Tibial artery (tissue), 4 donors: ENCODE data around the gene SLC9B2.

ENCODE experiments used
- DNase-seq, 2 donors: peaks; one replicate each; pipeline ENCODE4 v3.0.0-alpha.2; 2019
- H3K27ac ChIP-seq, 2 donors: fragments of 200-600 bp; sonication (generic) in 1 of 2; 1 replicate in 1 of 2; 2 replicates in 1 of 2; pipeline ENCODE4 v1.5.1; 2018 to 2019; ENCODE audit warnings: mild to moderate bottlenecking in 1 of 2
- H3K27me3 ChIP-seq, 2 donors: fragments of 200-600 bp; sonication (generic) in 1 of 2; one replicate each; pipeline versions ENCODE4 v1.5.1 to v1.6.0; 2016 to 2019
- H3K36me3 ChIP-seq, 3 donors: fragments of 200-600 bp; sonication (generic) in 2 of 3; one replicate each; pipeline ENCODE4 v1.5.1; 2016 to 2019; ENCODE audit warnings: mild to moderate bottlenecking in 2 of 3
- H3K4me1 ChIP-seq, 4 donors: fragments of 200-600 bp; sonication (generic) in 2 of 4; 1 replicate in 3 of 4; 2 replicates in 1 of 4; pipeline ENCODE4 v1.5.1; 2016 to 2019
- H3K4me3 ChIP-seq, 2 donors: fragments of 200-600 bp; sonication (generic) in 1 of 2; 1 replicate in 1 of 2; 2 replicates in 1 of 2; pipeline ENCODE4 v1.5.1; 2018 to 2019; ENCODE audit warnings: mild to moderate bottlenecking in 2 of 2
- H3K9me3 ChIP-seq, 3 donors: fragments of 200-600 bp; sonication (generic) in 1 of 3; one replicate each; pipeline ENCODE4 v1.5.1; 2016 to 2019
- CTCF ChIP-seq, 2 experiments: fragments of 200-600 bp in 1 of 2; fragments of 450-650 bp in 1 of 2; IDR thresholded peaks; one replicate each; pipeline ENCODE4 v1.5.1; 2017 to 2019; ENCODE audit warnings: antibody characterized with exemption in 2 of 2, mild to moderate bottlenecking in 1 of 2, moderate library complexity in 1 of 2
- intact Hi-C: fragments of 100-400 bp; cut with DNase I; formaldehyde crosslinking; loops from one replicate; pipeline ENCODE4 v1.15.0; 2023; ENCODE audit warnings: low total_unique reads

Gene SLC9B2

GRCh38 chr4:103091601-103092223, 15.2 kb upstream of the SLC9B2 start:
- Histone ChIP-seq H3K27ac (no peak overlapping the region), H3K4me1 (peaks cover 0 to 14% (median 0%) of the 10 kb centered on the region in 4 donors), H3K36me3 (peaks cover 48 to 54% (median 53%) of the 10 kb centered on the region in 3 donors), H3K9me3 (no peaks in the 10 kb centered on the region), H3K27me3 (no peaks in the 10 kb centered on the region), H3K4me3 (no peak overlapping the region)
- no peak for DNase-seq
- intact Hi-C loops, result no loop called here
- peak in 1 of 2 experiments; percentile 24 for TF ChIP-seq CTCF (IDR thresholded peaks at IDR 0.05)

- H3K9me3 ChIP-seq, result no peaks in the 10 kb centered on the region
- H3K27me3 ChIP-seq, result no peaks in the 10 kb centered on the region
- H3K4me1 ChIP-seq, result peaks cover 0 to 4% (median 0%) of the 10 kb centered on the region in 4 donors
- TF ChIP-seq CTCF (IDR thresholded peaks at IDR 0.05), result no peak
- no peak for DNase-seq
- no peak overlapping the region for H3K4me3 ChIP-seq
- intact Hi-C loops, result no loop called here
- no peak overlapping the region for H3K27ac ChIP-seq
- H3K36me3 ChIP-seq, result peaks cover 65 to 72% (median 65%) of the 10 kb centered on the region in 3 donors
Observed at GRCh38 chr4:103089481-103089880, 12.9 kb upstream of the SLC9B2 start.

- DNase-seq, result no peak
- intact Hi-C loops, result no loop called here
- Histone ChIP-seq H3K9me3 (no peaks in the 10 kb centered on the region), H3K4me3 (no peak overlapping the region), H3K4me1 (no peaks in the 10 kb centered on the region), H3K27ac (no peak overlapping the region), H3K27me3 (no peaks in the 10 kb centered on the region), H3K36me3 (peaks cover 68 to 81% (median 75%) of the 10 kb centered on the region in 3 donors)
- no peak for TF ChIP-seq CTCF (IDR thresholded peaks at IDR 0.05)
Observed at GRCh38 chr4:103086551-103086950, 10.0 kb upstream of the SLC9B2 start.

- H3K27ac ChIP-seq, result no peak overlapping the region
- no peaks in the 10 kb centered on the region for H3K9me3 ChIP-seq
- H3K36me3 ChIP-seq, result peaks cover 69 to 85% (median 75%) of the 10 kb centered on the region in 3 donors
- H3K4me1 ChIP-seq, result no peaks in the 10 kb centered on the region
- no peak overlapping the region for H3K4me3 ChIP-seq
- intact Hi-C loops, result no loop called here
- no peak for TF ChIP-seq CTCF (IDR thresholded peaks at IDR 0.05)
- no peaks in the 10 kb centered on the region for H3K27me3 ChIP-seq
- DNase-seq, result no peak
Observed at GRCh38 chr4:103085555-103086196, 9.1 kb upstream of the SLC9B2 start.

- H3K9me3 ChIP-seq, result no peaks in the 10 kb centered on the region
- no peak for TF ChIP-seq CTCF (IDR thresholded peaks at IDR 0.05)
- no peaks in the 10 kb centered on the region for H3K27me3 ChIP-seq
- no peak for DNase-seq
- intact Hi-C loops, result no loop called here
- H3K36me3 ChIP-seq, result peaks cover 18 to 27% (median 20%) of the 10 kb centered on the region in 3 donors
- H3K4me3 ChIP-seq, result no peak overlapping the region
- H3K4me1 ChIP-seq, result peaks cover 0 to 15% (median 0%) of the 10 kb centered on the region in 4 donors
- no peak overlapping the region for H3K27ac ChIP-seq
Observed at GRCh38 chr4:103079621-103080020, 3.1 kb upstream of the SLC9B2 start.
